K562 (cell line): ENCODE data around the gene SUCLG1.

Source experiments
- MLX ChIP-seq, 2 experiments: fragments of 450-650 bp in 1 of 2; sonication (generic) in 1 of 2; formaldehyde crosslinking; conservative IDR thresholded peaks; 2 replicates each; pipeline versions ENCODE4 v1.4.0 to v1.8.1; 2020 to 2022; ENCODE audit warnings: mild to moderate bottlenecking in 1 of 2, missing genetic modification reagents in 1 of 2
- YY1 ChIP-seq, 3 experiments: IDR thresholded peaks; 2 replicates each; pipeline ENCODE4 v1.6.1; 2011; ENCODE audit warnings: low read length in 2 of 3, mild to moderate bottlenecking in 2 of 3, moderate library complexity in 2 of 3, borderline replicate concordance in 1 of 3, control low read depth in 1 of 3, low read depth in 1 of 3; ENCODE audit not compliant: insufficient read depth in 3 of 3, insufficient replicate concordance in 2 of 3, control insufficient read depth in 1 of 3, insufficient read length in 1 of 3; ENCODE audit errors: extremely low read depth in 1 of 3
- ZNF609 ChIP-seq: sonication (generic); formaldehyde crosslinking; IDR thresholded peaks from 2 replicates; pipeline ENCODE4 v1.8.1; 2023; ENCODE audit warnings: missing genetic modification reagents, mild to moderate bottlenecking, borderline replicate concordance

GRCh38 chr2:84424152-84424551 lies 34.9 kb downstream of the SUCLG1 start:
- TF ChIP-seq YY1 (IDR thresholded peaks at IDR 0.05; ENCODE audit: borderline replicate concordance in 1 of 3, control insufficient read depth in 1 of 3, extremely low read depth in 1 of 3, insufficient read depth in 3 of 3, insufficient read length in 1 of 3, insufficient replicate concordance in 2 of 3, low read depth in 1 of 3, low read length in 2 of 3) (no peak), ZNF609 (CRISPR knock-in tag) (no peak), MLX (CRISPR knock-in tag; conservative IDR thresholded peaks at IDR 0.05) (no peak)
